SK-N-SH treated with all-trans-retinoic acid at 6 μM for 48 hours (cell line): ENCODE data around the gene KNG1.

ENCODE experiments used
- ATAC-seq: fragments of 200-7000 bp; cut with Tn5 transposase; 3 replicates; pipeline ENCODE4 v1.9.1; 2020; ENCODE audit warnings: mild to moderate bottlenecking, moderate library complexity
- ARNTL ChIP-seq: fragments of 450-650 bp; formaldehyde crosslinking; IDR thresholded peaks from 2 replicates; pipeline ENCODE4 v1.5.0; 2020; ENCODE audit warnings: low read depth, mild to moderate bottlenecking, moderate library complexity, borderline replicate concordance
- CSDC2 ChIP-seq: fragments of 250-450 bp; sonication (Bioruptor Pico); IDR thresholded peaks from 2 replicates; pipeline ENCODE4 v1.5.0; 2020; ENCODE audit warnings: mild to moderate bottlenecking, moderate library complexity
- ESRRG ChIP-seq: fragments of 250-450 bp; sonication (Bioruptor Pico); IDR thresholded peaks from 2 replicates; pipeline ENCODE4 v1.6.1; 2021; ENCODE audit warnings: mild to moderate bottlenecking
- GLIS3 ChIP-seq: fragments of 250-450 bp; sonication (Bioruptor Pico); IDR thresholded peaks from 2 replicates; pipeline ENCODE4 v1.5.0; 2020; ENCODE audit warnings: mild to moderate bottlenecking, moderate library complexity
- OSR1 ChIP-seq: fragments of 250-450 bp; sonication (Bioruptor Pico); IDR thresholded peaks from 2 replicates; pipeline ENCODE4 v1.8.0; 2022; ENCODE audit warnings: moderate library complexity, mild to moderate bottlenecking, inconsistent platforms
- PPARA ChIP-seq: fragments of 250-450 bp; sonication (Bioruptor Pico); IDR thresholded peaks from 2 replicates; pipeline ENCODE4 v1.5.0; 2020; ENCODE audit warnings: mild to moderate bottlenecking, borderline replicate concordance
- RARB ChIP-seq: fragments of 250-450 bp; sonication (Bioruptor Pico); IDR thresholded peaks from 2 replicates; pipeline ENCODE4 v1.8.0; 2021; ENCODE audit warnings: mild to moderate bottlenecking, moderate library complexity
- SNAI2 ChIP-seq: fragments of 250-450 bp; sonication (Bioruptor Pico); IDR thresholded peaks from 2 replicates; pipeline ENCODE4 v1.5.0; 2020; ENCODE audit warnings: mild to moderate bottlenecking, moderate library complexity
- TCF4 ChIP-seq: fragments of 250-450 bp; sonication (Bioruptor Pico); IDR thresholded peaks from 2 replicates; pipeline ENCODE4 v1.8.0; 2021; ENCODE audit warnings: mild to moderate bottlenecking, moderate library complexity, borderline replicate concordance
- TOX ChIP-seq: fragments of 250-450 bp; sonication (Bioruptor Pico); IDR thresholded peaks from 2 replicates; pipeline ENCODE4 v1.8.0; 2021; ENCODE audit warnings: mild to moderate bottlenecking, moderate library complexity, borderline replicate concordance
- ZC3H10 ChIP-seq: fragments of 250-450 bp; sonication (Bioruptor Pico); IDR thresholded peaks from 2 replicates; pipeline ENCODE4 v1.5.1; 2021; ENCODE audit warnings: mild to moderate bottlenecking, moderate library complexity
- ZFP3 ChIP-seq: fragments of 250-450 bp; sonication (Bioruptor Pico); IDR thresholded peaks from 2 replicates; pipeline ENCODE4 v1.5.0; 2020; ENCODE audit warnings: mild to moderate bottlenecking, moderate library complexity
- ZFP30 ChIP-seq: fragments of 450-650 bp; formaldehyde crosslinking; IDR thresholded peaks from 2 replicates; pipeline ENCODE4 v1.5.0; 2022; ENCODE audit warnings: mild to moderate bottlenecking, moderate library complexity
- ZNF565 ChIP-seq: fragments of 450-650 bp; formaldehyde crosslinking; conservative IDR thresholded peaks from 2 replicates; pipeline ENCODE4 v1.5.0; 2020; ENCODE audit warnings: low read depth, mild to moderate bottlenecking, moderate library complexity
- ZNF70 ChIP-seq: fragments of 450-650 bp; formaldehyde crosslinking; IDR thresholded peaks from 2 replicates; pipeline ENCODE4 v1.5.0; 2020; ENCODE audit warnings: mild to moderate bottlenecking, moderate library complexity
- ZNF8 ChIP-seq: fragments of 450-650 bp; formaldehyde crosslinking; IDR thresholded peaks from 2 replicates; pipeline ENCODE4 v1.5.0; 2020; ENCODE audit warnings: mild to moderate bottlenecking, moderate library complexity
- TF ChIP-seq, protein P1 (sequence below): fragments of 250-450 bp; sonication (Bioruptor Pico); IDR thresholded peaks from 2 replicates; pipeline ENCODE4 v1.5.1; 2021; ENCODE audit warnings: mild to moderate bottlenecking, moderate library complexity
- TF ChIP-seq, protein P2 (sequence below): fragments of 250-450 bp; sonication (Bioruptor Pico); IDR thresholded peaks from 2 replicates; pipeline ENCODE4 v1.8.0; 2021; ENCODE audit warnings: low read depth, mild to moderate bottlenecking, moderate library complexity, borderline replicate concordance
- TF ChIP-seq, protein P3 (sequence below): fragments of 250-450 bp; sonication (Bioruptor Pico); IDR thresholded peaks from 2 replicates; pipeline ENCODE4 v1.8.0; 2020; ENCODE audit warnings: mild to moderate bottlenecking, moderate library complexity, borderline replicate concordance
- TF ChIP-seq, protein P4 (sequence below): fragments of 250-450 bp; sonication (Bioruptor Pico); IDR thresholded peaks from 2 replicates; pipeline ENCODE4 v1.5.1; 2020; ENCODE audit warnings: low read depth, mild to moderate bottlenecking, moderate library complexity

KNG1 gene

DNA sequence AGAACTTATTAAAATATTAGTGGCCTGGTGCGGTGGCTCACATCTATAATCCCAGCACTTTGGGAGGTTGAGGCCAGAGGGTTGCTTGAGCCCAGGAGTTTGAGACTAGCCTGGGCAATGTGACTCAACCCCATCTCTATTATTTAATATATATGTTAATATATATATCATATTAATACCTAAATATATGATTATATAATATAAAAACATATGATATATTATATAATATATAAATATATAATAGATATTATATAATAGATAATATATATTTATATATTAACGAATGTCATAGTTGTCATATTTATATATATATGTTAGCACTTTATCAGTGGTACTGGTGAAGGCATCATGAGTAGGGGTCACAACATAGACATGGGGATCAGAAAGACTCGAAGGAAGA, 46.1 kb upstream of the KNG1 start:
- no peak for ATAC-seq
- TF ChIP-seq ZFP3 (CRISPR knock-in tag) (no peak), ESRRG (CRISPR knock-in tag) (no peak), ARNTL (CRISPR knock-in tag) (no peak), TOX (CRISPR knock-in tag) (no peak), ZFP30 (no peak)
- TF ChIP-seq, protein P1, sequence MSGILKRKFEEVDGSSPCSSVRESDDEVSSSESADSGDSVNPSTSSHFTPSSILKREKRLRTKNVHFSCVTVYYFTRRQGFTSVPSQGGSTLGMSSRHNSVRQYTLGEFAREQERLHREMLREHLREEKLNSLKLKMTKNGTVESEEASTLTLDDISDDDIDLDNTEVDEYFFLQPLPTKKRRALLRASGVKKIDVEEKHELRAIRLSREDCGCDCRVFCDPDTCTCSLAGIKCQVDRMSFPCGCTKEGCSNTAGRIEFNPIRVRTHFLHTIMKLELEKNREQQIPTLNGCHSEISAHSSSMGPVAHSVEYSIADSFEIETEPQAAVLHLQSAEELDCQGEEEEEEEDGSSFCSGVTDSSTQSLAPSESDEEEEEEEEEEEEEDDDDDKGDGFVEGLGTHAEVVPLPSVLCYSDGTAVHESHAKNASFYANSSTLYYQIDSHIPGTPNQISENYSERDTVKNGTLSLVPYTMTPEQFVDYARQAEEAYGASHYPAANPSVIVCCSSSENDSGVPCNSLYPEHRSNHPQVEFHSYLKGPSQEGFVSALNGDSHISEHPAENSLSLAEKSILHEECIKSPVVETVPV (CRISPR knock-in tag) = no peak

DNA sequence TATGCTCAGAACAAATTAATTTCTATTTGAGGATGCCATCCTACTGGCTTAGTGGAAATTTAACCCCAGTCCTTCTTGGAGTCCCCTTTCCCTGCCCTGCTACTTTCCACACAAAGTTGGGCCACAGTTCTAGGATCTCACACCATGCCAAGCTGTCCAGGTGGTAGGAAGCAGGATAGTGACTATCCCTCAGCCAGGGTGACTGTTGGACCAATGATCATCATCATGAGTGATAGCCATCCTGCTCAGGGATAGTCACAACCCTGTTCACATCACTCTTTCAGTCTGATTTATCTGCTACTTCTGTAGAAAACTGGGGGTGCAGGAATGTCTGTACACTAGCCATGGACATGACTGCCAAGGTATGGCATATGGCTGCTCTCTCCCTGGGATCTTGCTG, 38.6 kb upstream of the KNG1 start:
- TF ChIP-seq, protein P2, sequence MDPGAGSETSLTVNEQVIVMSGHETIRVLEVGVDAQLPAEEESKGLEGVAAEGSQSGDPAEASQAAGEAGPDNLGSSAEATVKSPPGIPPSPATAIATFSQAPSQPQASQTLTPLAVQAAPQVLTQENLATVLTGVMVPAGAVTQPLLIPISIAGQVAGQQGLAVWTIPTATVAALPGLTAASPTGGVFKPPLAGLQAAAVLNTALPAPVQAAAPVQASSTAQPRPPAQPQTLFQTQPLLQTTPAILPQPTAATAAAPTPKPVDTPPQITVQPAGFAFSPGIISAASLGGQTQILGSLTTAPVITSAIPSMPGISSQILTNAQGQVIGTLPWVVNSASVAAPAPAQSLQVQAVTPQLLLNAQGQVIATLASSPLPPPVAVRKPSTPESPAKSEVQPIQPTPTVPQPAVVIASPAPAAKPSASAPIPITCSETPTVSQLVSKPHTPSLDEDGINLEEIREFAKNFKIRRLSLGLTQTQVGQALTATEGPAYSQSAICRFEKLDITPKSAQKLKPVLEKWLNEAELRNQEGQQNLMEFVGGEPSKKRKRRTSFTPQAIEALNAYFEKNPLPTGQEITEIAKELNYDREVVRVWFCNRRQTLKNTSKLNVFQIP (CRISPR knock-in tag) = no peak
- TF ChIP-seq CSDC2 (CRISPR knock-in tag) (no peak), TCF4 (CRISPR knock-in tag) (no peak), ZNF70 (CRISPR knock-in tag) (no peak), ZNF8 (CRISPR knock-in tag) (no peak), GLIS3 (CRISPR knock-in tag) (no peak), RARB (CRISPR knock-in tag) (no peak), ZFP30 (no peak), ARNTL (CRISPR knock-in tag) (no peak), ZC3H10 (CRISPR knock-in tag) (no peak), PPARA (no peak), ZNF565 (no peak)
- TF ChIP-seq, protein P3, sequence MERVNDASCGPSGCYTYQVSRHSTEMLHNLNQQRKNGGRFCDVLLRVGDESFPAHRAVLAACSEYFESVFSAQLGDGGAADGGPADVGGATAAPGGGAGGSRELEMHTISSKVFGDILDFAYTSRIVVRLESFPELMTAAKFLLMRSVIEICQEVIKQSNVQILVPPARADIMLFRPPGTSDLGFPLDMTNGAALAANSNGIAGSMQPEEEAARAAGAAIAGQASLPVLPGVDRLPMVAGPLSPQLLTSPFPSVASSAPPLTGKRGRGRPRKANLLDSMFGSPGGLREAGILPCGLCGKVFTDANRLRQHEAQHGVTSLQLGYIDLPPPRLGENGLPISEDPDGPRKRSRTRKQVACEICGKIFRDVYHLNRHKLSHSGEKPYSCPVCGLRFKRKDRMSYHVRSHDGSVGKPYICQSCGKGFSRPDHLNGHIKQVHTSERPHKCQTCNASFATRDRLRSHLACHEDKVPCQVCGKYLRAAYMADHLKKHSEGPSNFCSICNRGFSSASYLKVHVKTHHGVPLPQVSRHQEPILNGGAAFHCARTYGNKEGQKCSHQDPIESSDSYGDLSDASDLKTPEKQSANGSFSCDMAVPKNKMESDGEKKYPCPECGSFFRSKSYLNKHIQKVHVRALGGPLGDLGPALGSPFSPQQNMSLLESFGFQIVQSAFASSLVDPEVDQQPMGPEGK = no peak
- TF ChIP-seq, protein P1 (CRISPR knock-in tag) = no peak
- TF ChIP-seq, protein P4, sequence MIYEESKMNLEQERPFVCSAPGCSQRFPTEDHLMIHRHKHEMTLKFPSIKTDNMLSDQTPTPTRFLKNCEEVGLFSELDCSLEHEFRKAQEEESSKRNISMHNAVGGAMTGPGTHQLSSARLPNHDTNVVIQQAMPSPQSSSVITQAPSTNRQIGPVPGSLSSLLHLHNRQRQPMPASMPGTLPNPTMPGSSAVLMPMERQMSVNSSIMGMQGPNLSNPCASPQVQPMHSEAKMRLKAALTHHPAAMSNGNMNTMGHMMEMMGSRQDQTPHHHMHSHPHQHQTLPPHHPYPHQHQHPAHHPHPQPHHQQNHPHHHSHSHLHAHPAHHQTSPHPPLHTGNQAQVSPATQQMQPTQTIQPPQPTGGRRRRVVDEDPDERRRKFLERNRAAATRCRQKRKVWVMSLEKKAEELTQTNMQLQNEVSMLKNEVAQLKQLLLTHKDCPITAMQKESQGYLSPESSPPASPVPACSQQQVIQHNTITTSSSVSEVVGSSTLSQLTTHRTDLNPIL (CRISPR knock-in tag) = no peak
- no peak for ATAC-seq

DNA sequence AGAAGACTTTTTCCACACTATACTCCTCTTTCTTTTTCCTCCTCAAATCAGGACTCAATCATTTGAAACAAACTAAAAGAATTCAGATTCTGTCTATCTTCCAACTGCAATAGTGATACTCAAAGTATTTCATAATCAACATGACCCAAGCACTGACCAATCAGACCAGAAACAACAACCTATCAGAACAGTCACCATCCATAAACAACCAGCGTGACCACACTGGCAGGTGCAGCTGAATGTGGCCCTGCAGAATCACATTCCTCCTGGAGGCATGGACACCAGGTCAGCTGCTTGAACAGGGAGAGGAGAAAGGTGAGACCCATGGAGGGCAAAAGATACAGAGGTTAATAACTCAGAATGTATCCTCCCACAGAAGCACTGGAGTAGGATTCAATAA, 38.0 kb upstream of the KNG1 start:
- ATAC-seq = no peak

DNA sequence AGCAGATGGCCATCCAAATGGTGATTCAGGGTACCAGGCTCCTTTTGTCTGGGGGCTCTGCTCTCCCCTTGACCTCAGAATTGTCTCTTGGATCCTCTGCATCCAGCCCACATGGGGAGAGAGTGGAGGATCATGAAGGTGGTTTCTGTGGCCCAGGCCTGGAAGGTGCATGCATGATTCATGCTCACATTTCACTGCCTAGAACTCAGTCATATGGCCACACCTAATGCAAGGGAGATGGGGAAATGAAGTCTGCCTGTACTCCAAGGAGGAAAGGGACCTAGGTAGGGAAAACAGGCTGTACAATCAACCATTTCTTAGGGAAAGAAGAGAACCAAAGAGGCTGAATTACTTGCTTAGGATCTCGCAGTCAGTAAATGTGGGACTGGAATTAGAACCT, 36.3 kb upstream of the KNG1 start:
- no peak for ATAC-seq

More for the DNA sequence above, 38.0 kb upstream of the KNG1 start:
- no peak for TF ChIP-seq SNAI2 (CRISPR knock-in tag)
- no peak for TF ChIP-seq ZC3H10 (CRISPR knock-in tag)
- TF ChIP-seq ZFP30 = no peak
- TF ChIP-seq ZFP3 (CRISPR knock-in tag) = no peak
- TF ChIP-seq, protein P4 (CRISPR knock-in tag) = no peak
- no peak for TF ChIP-seq ZNF8 (CRISPR knock-in tag)

More for the DNA sequence above, 36.3 kb upstream of the KNG1 start:
- TF ChIP-seq ZFP3 (CRISPR knock-in tag) (no peak), GLIS3 (CRISPR knock-in tag) (no peak), OSR1 (no peak), ZNF70 (CRISPR knock-in tag) (no peak), TOX (CRISPR knock-in tag) (no peak), RARB (CRISPR knock-in tag) (no peak)
- TF ChIP-seq, protein P4 (CRISPR knock-in tag) = no peak
